ENCODE measurements around the gene FKBP3.
"Not testable (repeated sequence)": the region's sequence is repeated elsewhere in the genome, so short reads cannot be mapped to it uniquely, and the experiment has no call there.

FKBP3 gene

DNA sequence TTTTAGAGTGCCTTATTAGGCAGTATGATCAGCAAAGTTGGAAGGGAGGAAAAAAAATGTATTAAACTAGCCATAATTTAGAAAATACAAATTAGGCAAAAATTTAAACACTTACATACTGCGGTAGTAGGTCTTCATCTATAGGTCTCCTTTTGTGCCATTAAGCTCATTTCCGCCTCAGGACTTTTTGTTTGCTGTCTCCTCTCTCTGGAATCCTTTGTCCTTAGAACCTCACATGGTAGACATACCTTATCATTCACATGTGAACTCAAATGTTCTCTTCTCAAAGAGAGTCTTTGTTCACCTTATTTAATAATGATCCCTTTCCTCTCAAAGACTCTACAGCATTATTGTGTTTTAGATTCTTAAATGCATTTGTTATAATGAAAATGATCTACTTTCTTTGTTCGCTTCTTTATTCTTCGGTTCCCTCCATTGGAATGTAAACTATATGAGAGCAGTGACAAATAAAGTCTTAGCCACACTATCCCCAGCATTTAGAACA, 16.2 kb upstream of the FKBP3 start:
- in situ Hi-C loops (cut with HindIII; ENCODE audit: low sequenced_read_pairs) = no loop called here
- TF ChIP-seq, protein P1, sequence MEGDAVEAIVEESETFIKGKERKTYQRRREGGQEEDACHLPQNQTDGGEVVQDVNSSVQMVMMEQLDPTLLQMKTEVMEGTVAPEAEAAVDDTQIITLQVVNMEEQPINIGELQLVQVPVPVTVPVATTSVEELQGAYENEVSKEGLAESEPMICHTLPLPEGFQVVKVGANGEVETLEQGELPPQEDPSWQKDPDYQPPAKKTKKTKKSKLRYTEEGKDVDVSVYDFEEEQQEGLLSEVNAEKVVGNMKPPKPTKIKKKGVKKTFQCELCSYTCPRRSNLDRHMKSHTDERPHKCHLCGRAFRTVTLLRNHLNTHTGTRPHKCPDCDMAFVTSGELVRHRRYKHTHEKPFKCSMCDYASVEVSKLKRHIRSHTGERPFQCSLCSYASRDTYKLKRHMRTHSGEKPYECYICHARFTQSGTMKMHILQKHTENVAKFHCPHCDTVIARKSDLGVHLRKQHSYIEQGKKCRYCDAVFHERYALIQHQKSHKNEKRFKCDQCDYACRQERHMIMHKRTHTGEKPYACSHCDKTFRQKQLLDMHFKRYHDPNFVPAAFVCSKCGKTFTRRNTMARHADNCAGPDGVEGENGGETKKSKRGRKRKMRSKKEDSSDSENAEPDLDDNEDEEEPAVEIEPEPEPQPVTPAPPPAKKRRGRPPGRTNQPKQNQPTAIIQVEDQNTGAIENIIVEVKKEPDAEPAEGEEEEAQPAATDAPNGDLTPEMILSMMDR (IDR thresholded peaks at IDR 0.05; ENCODE audit: low read depth, low read length, missing control alignments) = no peak
- no peak overlapping the region for H3K4me3 ChIP-seq (ENCODE audit: low read depth, low read length)
- DNase-seq (ENCODE audit: low read depth) = no peak

DNA sequence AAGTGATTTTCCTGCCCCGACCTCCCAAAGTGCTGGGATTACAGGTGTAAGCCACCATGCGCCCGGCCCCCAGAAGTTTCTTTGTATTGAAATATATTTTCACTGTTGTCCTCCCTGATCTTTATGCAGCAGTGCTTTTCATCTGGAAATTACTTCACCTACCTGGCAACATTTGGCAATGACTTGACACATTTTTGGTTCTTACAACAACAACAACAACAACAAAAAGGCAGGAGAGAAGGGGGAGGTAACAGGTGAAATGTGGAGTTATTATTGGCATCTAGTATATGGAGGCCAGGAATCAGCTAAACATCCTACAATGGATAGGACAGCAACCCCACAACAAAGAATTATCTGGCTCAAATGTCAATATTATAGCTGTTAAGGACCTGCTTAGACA, 15.3 kb upstream of the FKBP3 start:
- no peak overlapping the region for H3K4me3 ChIP-seq (ENCODE audit: low read depth, low read length)
- DNase-seq (ENCODE audit: low read depth) = no peak
- TF ChIP-seq, protein P1 (IDR thresholded peaks at IDR 0.05; ENCODE audit: low read depth, low read length, missing control alignments) = no peak
- in situ Hi-C loops (cut with HindIII; ENCODE audit: low sequenced_read_pairs) = loop anchor here (25.0 kb wide), 1 partner anchor 187 kb away; the partner anchor contains the start of genes KLHL28 and TOGARAM1

DNA sequence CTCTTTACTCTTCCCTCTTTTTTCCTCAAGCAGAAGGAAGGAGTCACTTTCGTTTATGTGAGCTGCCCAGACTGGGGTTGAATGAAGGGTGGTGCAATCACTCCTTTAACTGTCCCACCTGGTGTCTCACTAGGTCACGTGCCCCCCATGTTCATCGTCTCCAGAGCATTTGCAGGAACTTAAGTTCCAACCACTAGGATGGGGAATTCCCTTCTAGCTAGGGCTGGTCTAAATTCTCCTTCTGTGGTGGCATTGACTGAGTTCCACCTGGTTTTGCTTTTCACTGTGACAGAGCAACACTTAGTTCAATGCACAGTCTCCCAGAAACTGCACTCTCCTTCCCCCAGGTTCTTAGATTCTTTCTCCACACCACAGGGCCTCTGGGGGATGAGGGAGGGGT, 10.9 kb upstream of the FKBP3 start:
- TF ChIP-seq, protein P1 (IDR thresholded peaks at IDR 0.05; ENCODE audit: low read depth, low read length, missing control alignments) = no peak
- no peak for DNase-seq (ENCODE audit: low read depth)
- in situ Hi-C loops (cut with HindIII; ENCODE audit: low sequenced_read_pairs) = loop anchor here (25.0 kb wide), 1 partner anchor 183 kb away; the partner anchor contains the start of genes KLHL28 and TOGARAM1
- no peak overlapping the region for H3K4me3 ChIP-seq (ENCODE audit: low read depth, low read length)

DNA sequence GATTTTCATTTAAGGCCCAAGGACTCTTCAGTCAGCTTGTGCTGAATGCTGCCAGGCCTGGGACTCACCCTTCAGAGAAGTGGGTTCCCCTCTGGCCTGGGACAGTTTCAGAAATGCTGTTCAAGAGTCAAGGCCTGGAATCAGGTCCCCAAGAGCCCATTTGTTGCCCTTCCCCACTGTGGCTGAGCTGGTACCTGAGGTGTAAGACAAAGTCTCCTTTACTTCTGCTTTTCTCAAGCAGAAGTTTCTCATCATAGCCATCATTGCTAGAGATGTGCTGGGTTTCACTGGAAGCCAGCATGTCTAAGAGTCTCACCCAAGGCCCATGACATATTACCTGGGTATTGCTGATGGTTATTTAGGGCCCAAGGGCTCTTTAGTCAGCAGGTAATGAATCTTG, 10.4 kb upstream of the FKBP3 start:
- no peak overlapping the region for H3K4me3 ChIP-seq (ENCODE audit: low read depth, low read length)
- no peak for DNase-seq (ENCODE audit: low read depth)
- in situ Hi-C loops (cut with HindIII; ENCODE audit: low sequenced_read_pairs) = loop anchor here (25.0 kb wide), 1 partner anchor 182 kb away; the partner anchor contains the start of genes KLHL28 and TOGARAM1
- TF ChIP-seq, protein P1 (IDR thresholded peaks at IDR 0.05; ENCODE audit: low read depth, low read length, missing control alignments) = no peak

DNA sequence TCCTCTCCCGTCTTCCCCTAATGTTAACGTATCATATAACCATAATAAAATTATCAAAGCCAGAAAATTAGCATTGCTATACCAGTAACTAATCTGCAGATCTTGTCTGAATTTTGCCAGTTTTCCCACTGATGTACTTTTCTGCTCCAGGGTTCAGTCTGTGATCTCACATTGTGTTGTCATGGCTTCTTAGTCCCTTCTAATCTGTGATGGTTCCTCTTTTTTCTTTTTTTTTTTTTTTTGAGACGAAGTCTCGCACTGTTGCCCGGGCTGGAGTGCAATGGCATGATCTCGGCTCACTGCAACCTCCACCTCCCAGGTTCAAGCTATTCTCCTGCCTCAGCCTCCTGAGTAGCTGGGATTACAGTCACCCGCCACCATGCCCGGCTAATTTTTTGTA, 7.8 kb upstream of the FKBP3 start:
- not testable (repeated sequence) for DNase-seq (ENCODE audit: low read depth); H3K4me3 ChIP-seq (ENCODE audit: low read depth, low read length)
- in situ Hi-C loops (cut with HindIII; ENCODE audit: low sequenced_read_pairs) = loop anchor here (25.0 kb wide), 1 partner anchor 180 kb away; the partner anchor contains the start of genes KLHL28 and TOGARAM1

DNA sequence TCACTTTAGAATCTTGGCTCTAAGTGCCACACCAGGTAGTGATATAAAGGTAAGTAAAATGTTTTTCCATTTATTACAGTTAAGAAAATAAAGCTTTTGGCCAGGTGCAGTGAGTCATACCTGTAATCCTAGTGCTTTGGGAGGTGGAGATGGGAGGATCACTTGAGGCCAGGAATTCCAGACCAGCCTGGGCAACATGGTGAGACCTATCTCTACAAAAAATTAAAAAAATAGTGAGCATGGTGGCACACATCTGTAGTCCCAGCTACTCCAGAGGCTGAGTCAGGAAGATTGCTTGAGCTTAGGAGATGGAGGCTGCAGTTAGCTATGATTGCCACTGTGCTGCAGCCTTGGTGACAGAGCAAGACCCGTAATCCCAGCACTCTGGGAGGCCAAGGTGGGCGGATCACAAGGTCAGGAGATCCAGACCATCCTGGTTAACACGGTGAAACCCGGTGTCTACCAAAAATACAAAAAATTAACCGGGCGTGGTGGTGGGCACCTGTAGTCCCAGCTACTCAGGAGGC, 6.4 kb upstream of the FKBP3 start:
- TF ChIP-seq, protein P1 (IDR thresholded peaks at IDR 0.05; ENCODE audit: low read depth, low read length, missing control alignments) = no peak
- no peak for DNase-seq (ENCODE audit: low read depth)
- in situ Hi-C loops (cut with HindIII; ENCODE audit: low sequenced_read_pairs) = loop anchor here (25.0 kb wide), 1 partner anchor 178 kb away; the partner anchor contains the start of genes KLHL28 and TOGARAM1
- no peak overlapping the region for H3K4me3 ChIP-seq (ENCODE audit: low read depth, low read length)

DNA sequence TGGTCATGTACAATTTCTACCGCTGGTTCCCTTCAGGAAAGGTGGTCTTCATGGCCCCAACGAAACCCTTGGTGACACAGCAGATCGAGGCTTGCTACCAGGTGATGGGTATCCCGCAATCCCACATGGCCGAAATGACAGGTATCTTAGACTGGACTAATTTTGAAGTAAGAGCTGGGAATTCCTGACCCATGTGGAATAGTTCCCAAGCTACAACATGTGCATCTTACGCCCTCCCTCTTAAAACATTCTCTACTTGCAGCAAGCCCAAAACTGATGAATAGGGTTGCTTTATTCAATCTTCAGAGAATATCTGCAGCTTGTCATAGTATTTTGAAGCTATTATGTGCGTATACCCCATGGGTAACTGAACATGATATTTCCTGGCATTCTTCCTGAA, 2.1 kb upstream of the FKBP3 start:
- TF ChIP-seq, protein P1 (IDR thresholded peaks at IDR 0.05; ENCODE audit: low read depth, low read length, missing control alignments) = no peak
- no peak for DNase-seq (ENCODE audit: low read depth)
- H3K4me3 ChIP-seq (ENCODE audit: low read depth, low read length) = peak overlapping the region; percentile 79
- in situ Hi-C loops (cut with HindIII; ENCODE audit: low sequenced_read_pairs) = loop anchor here (25.0 kb wide), 1 partner anchor 174 kb away; the partner anchor contains the start of genes KLHL28 and TOGARAM1
